OCI-LY7 (cell line): ENCODE data around the gene DSG3. TPM values are rescaled to one million over a fixed set of nuclear protein-coding genes. Genes with fewer than 3 reads are reported as not detected.

Experiments
- BruUV-seq: library from RNA; stranded (reverse); fragments of 400-500 nt; replicated peaks from 2 replicates; lab custom pipeline; 2021; lab: Mats Ljungman, UMichigan
- CTCF ChIA-PET: fragments of 300-600 bp; sonication (Branson Sonifier 250); formaldehyde crosslinking; loops from one replicate; lab custom pipeline; 2022; ENCODE audit warnings: antibody characterized with exemption; ENCODE audit not compliant: unreplicated experiment; lab: Charles Lee
- POLR2A ChIA-PET: fragments of 300-600 bp; sonication (Branson Sonifier 250); formaldehyde crosslinking; loops from one replicate; lab custom pipeline; 2022; ENCODE audit warnings: antibody characterized with exemption; lab: Charles Lee
- DNase-seq: peaks from one replicate; pipeline ENCODE4 v3.0.0-alpha.2; 2015; ENCODE audit warnings: low spot score
- H2AFZ ChIP-seq: fragments of 200-600 bp; sonication (generic), shearing (Covaris generic); 2 replicates; pipeline ENCODE4 v1.6.1; 2014; ENCODE audit warnings: mild to moderate bottlenecking, antibody characterized with exemption, low read length, moderate library complexity
- H3K27ac ChIP-seq: fragments of 200-600 bp; sonication (generic); 2 replicates; pipeline ENCODE4 v1.5.1; 2014; ENCODE audit warnings: mixed run types, low read depth, mild to moderate bottlenecking, moderate library complexity, low read length, inconsistent platforms; ENCODE audit not compliant: poor library complexity, severe bottlenecking
- H3K36me3 ChIP-seq: fragments of 200-600 bp; sonication (generic); 2 replicates; pipeline ENCODE4 v1.6.1; 2014; ENCODE audit warnings: mild to moderate bottlenecking, antibody characterized with exemption, low read length, moderate library complexity, mixed read lengths; ENCODE audit not compliant: insufficient read depth
- H3K4me1 ChIP-seq: fragments of 200-600 bp; sonication (generic); 2 replicates; pipeline ENCODE4 v1.5.1; 2014; ENCODE audit warnings: mild to moderate bottlenecking, low read length; ENCODE audit not compliant: insufficient read depth, poor library complexity, severe bottlenecking
- H3K4me2 ChIP-seq: fragments of 200-600 bp; sonication (generic); 2 replicates; pipeline ENCODE4 v1.6.1; 2014; ENCODE audit warnings: mild to moderate bottlenecking, low read length
- H3K4me3 ChIP-seq: fragments of 200-600 bp; sonication (generic); 2 replicates; pipeline ENCODE4 v1.5.1; 2014; ENCODE audit warnings: mild to moderate bottlenecking, low read depth, low read length; ENCODE audit not compliant: poor library complexity, severe bottlenecking
- H3K79me2 ChIP-seq: fragments of 200-600 bp; sonication (generic); 2 replicates; pipeline ENCODE4 v1.6.1; 2016; ENCODE audit warnings: low read depth, mild to moderate bottlenecking, low read length, moderate library complexity, mixed read lengths; ENCODE audit not compliant: insufficient read depth
- H3K9me2 ChIP-seq: fragments of 200-600 bp; sonication (generic); 2 replicates; pipeline ENCODE4 v1.6.1; 2016; ENCODE audit warnings: mild to moderate bottlenecking, low read length, mixed read lengths; ENCODE audit not compliant: insufficient read depth
- H3K9me3 ChIP-seq: fragments of 200-600 bp; sonication (generic); 2 replicates; pipeline ENCODE4 v1.6.1; 2014; ENCODE audit warnings: mild to moderate bottlenecking, mixed run types, low read length, mixed read lengths
- H4K20me1 ChIP-seq: fragments of 200-600 bp; sonication (generic); 2 replicates; pipeline ENCODE4 v1.6.1; 2014; ENCODE audit warnings: mild to moderate bottlenecking, antibody characterized with exemption, low read length, moderate library complexity, mixed read lengths; ENCODE audit not compliant: insufficient read depth
- EZH2phosphoT487 ChIP-seq: fragments of 200-600 bp; sonication (generic); IDR thresholded peaks from 2 replicates; pipeline ENCODE4 v1.6.1; 2018; ENCODE audit warnings: low read depth, borderline replicate concordance, mild to moderate bottlenecking, mixed run types, antibody characterized with exemption, low read length, moderate library complexity, mixed read lengths
- intact Hi-C: fragments of 100-400 bp; cut with micrococcal nuclease; formaldehyde crosslinking; loops from one replicate; pipeline ENCODE4 v1.10.0; 2022; ENCODE audit not compliant: unreplicated experiment
- total RNA-seq, 2 experiments: library from RNA; depleted of rRNA in 1 of 2; stranded (reverse); fragments of >200 nt in 1 of 2; shearing (Covaris generic) in 1 of 2; gene quantifications; 2 replicates each; pipeline ENCODE4 v1.2.3, GENCODE V29; 2014 to 2022
- TF ChIP-seq, protein P1 (sequence below): fragments of 200-600 bp; sonication (generic); conservative IDR thresholded peaks from 2 replicates; pipeline ENCODE4 v1.5.1; 2014; ENCODE audit warnings: mild to moderate bottlenecking, antibody characterized with exemption, low read length, moderate library complexity, mixed read lengths

DSG3 gene
- total RNA-seq, 2 experiments from 2014 or later: not detected

DNA sequence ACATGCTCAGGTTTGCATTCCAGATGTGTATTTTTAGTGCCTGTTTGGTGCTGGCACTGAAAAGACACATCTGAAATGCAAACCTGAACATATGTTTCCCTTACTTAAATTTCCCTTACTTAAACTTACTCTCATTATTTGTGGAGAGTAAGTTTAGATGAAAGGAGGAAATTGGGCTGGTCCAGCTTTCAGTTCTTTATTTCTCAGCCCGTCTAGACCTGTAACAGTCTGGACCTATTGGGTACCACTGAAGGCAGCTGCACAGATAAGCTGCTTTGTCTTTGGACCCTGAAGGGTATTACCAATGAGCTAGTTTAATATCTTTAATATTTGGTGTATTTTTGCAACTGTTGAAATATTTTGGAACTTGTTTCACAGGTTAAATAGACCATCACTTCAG, 17.0 kb upstream of the DSG3 start:
- DNase-seq: no peak
- BruUV-seq: no TSS peak
- Histone ChIP-seq H3K9me2 (no peaks in the 10 kb centered on the region), H3K9me3 (no peaks in the 10 kb centered on the region), H3K79me2 (no peaks in the 10 kb centered on the region), H3K27ac (no peak overlapping the region), H4K20me1 (no peaks in the 10 kb centered on the region), H3K36me3 (no peaks in the 10 kb centered on the region), H3K4me3 (no peak overlapping the region), H3K4me1 (no peaks in the 10 kb centered on the region), H2AFZ (no peak overlapping the region), H3K4me2 (no peak overlapping the region)
- CTCF ChIA-PET: no interaction called here
- POLR2A ChIA-PET: no interaction called here
- intact Hi-C loops: no loop called here
- TF ChIP-seq EZH2phosphoT487: no peak

DNA sequence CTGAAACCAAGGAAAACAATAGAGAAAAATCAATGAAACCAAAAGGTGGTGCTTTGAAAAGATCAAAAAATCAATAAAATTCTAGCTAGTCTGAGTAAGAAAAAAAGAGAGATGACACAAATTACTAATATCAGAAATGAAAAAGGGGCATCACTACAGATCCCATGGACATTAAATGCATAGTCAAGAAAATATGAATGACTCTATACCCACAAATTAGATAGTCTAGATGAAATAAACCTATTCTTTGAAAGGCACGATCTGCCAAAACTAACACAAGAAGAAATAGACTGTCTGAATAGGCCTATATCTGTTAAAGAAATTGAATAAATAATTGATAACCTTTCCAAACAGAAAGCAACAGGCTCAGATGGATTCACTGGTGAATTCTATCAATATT, 15.2 kb upstream of the DSG3 start:
- Histone ChIP-seq H3K36me3 (no peaks in the 10 kb centered on the region), H2AFZ (no peak overlapping the region), H3K27ac (no peak overlapping the region), H3K9me3 (no peaks in the 10 kb centered on the region), H4K20me1 (no peaks in the 10 kb centered on the region), H3K4me1 (no peaks in the 10 kb centered on the region), H3K4me3 (no peak overlapping the region), H3K9me2 (no peaks in the 10 kb centered on the region), H3K79me2 (no peaks in the 10 kb centered on the region), H3K4me2 (no peak overlapping the region)
- CTCF ChIA-PET: no interaction called here
- intact Hi-C loops: no loop called here
- TF ChIP-seq EZH2phosphoT487: no peak
- TF ChIP-seq, protein P1, sequence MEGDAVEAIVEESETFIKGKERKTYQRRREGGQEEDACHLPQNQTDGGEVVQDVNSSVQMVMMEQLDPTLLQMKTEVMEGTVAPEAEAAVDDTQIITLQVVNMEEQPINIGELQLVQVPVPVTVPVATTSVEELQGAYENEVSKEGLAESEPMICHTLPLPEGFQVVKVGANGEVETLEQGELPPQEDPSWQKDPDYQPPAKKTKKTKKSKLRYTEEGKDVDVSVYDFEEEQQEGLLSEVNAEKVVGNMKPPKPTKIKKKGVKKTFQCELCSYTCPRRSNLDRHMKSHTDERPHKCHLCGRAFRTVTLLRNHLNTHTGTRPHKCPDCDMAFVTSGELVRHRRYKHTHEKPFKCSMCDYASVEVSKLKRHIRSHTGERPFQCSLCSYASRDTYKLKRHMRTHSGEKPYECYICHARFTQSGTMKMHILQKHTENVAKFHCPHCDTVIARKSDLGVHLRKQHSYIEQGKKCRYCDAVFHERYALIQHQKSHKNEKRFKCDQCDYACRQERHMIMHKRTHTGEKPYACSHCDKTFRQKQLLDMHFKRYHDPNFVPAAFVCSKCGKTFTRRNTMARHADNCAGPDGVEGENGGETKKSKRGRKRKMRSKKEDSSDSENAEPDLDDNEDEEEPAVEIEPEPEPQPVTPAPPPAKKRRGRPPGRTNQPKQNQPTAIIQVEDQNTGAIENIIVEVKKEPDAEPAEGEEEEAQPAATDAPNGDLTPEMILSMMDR: no peak
- POLR2A ChIA-PET: no interaction called here
- DNase-seq: no peak
- BruUV-seq: no TSS peak

DNA sequence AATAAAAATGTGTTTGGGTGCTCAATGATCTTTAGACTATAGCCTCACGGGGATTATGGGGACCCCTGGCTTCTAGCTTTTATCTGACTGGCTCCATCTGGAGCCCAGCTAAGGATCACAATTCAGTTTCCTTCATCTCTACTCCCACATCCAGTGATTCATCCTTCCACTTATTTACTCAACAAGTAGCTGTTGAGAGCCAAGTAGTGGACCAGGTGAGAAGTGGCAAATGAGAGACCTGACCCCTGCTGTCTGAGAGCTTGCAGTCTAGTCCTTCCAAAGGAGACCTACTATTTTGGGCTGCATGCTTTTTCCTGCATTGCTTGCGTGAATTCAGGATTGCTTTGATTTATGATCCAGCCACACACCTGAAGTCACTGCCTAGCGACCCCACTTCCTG, 10.7 kb upstream of the DSG3 start:
- intact Hi-C loops: no loop called here
- DNase-seq: no peak

More for the DNA sequence above, 10.7 kb upstream of the DSG3 start:
- BruUV-seq: no TSS peak
- no peak overlapping the region for H2AFZ ChIP-seq
- H4K20me1 ChIP-seq: no peaks in the 10 kb centered on the region
- H3K36me3 ChIP-seq: no peaks in the 10 kb centered on the region
- H3K9me3 ChIP-seq: no peaks in the 10 kb centered on the region
- no peak for TF ChIP-seq EZH2phosphoT487
- TF ChIP-seq, protein P1: no peak
- H3K4me3 ChIP-seq: no peak overlapping the region
- no peaks in the 10 kb centered on the region for H3K79me2 ChIP-seq
- no peak overlapping the region for H3K4me2 ChIP-seq
- POLR2A ChIA-PET: no interaction called here
- H3K4me1 ChIP-seq: no peaks in the 10 kb centered on the region
- CTCF ChIA-PET: no interaction called here
- H3K9me2 ChIP-seq: no peaks in the 10 kb centered on the region
- no peak overlapping the region for H3K27ac ChIP-seq
